Adrenal gland (tissue), 12 donors: ENCODE data around the gene DOCK3. TPM values are rescaled to one million over a fixed set of nuclear protein-coding genes. Genes with fewer than 3 reads are reported as not detected.

Source experiments
- DNase-seq, 7 donors: peaks; one replicate each; pipeline ENCODE4 v3.0.0-alpha.2; 2019 to 2020
- H3K27ac ChIP-seq, 5 donors: fragments of 200-600 bp; sonication (generic) in 4 of 5; 1 replicate in 3 of 5; 2 replicates in 2 of 5; pipeline versions ENCODE4 v1.5.1 to v1.8.0; 2016 to 2020; ENCODE audit warnings: mild to moderate bottlenecking in 1 of 5
- H3K27me3 ChIP-seq: fragments of 200-600 bp; 2 replicates; pipeline ENCODE4 v1.8.0; 2021
- H3K36me3 ChIP-seq, 2 donors: fragments of 200-600 bp; replicated peaks in 1 of 2; 1 replicate in 1 of 2; 2 replicates in 1 of 2; pipeline versions ENCODE4 v1.5.1 to v1.8.0; 2018 to 2022
- H3K4me1 ChIP-seq, 2 donors: fragments of 200-600 bp; replicated peaks in 1 of 2; 1 replicate in 1 of 2; 2 replicates in 1 of 2; pipeline versions ENCODE4 v1.5.1 to v1.8.0; 2018 to 2021
- H3K4me3 ChIP-seq, 4 donors: fragments of 200-600 bp; sonication (generic) in 3 of 4; one replicate each; pipeline ENCODE4 v1.5.1; 2016 to 2018
- H3K9me3 ChIP-seq, 3 donors: fragments of 200-600 bp; sonication (generic) in 1 of 3; replicated peaks in 1 of 3; 1 replicate in 2 of 3; 2 replicates in 1 of 3; pipeline versions ENCODE4 v1.5.1 to v1.8.0; 2016 to 2021
- POLR2A ChIP-seq, 2 donors: fragments of 450-650 bp; IDR thresholded peaks; one replicate each; pipeline ENCODE4 v1.6.1; 2017; ENCODE audit warnings: antibody characterized with exemption in 2 of 2, mild to moderate bottlenecking in 2 of 2, moderate library complexity in 1 of 2
- WGBS, 4 donors: extraction: QIAGEN DNeasy Blood & Tissue Kit in 2 of 4; methylation state at CpG; one replicate each; pipeline versions ENCODE4 v1.1.5 to v1.1.7; 2013 to 2017; 5-methylcytosine and 5-hydroxymethylcytosine counted together
- intact Hi-C, 2 donors: fragments of 100-400 bp; cut with DNase I; formaldehyde crosslinking; loops; one replicate each; pipeline versions ENCODE4 v1.14.1 to v1.15.0; 2022 to 2023
- polyA plus RNA-seq, 3 donors: library from polyadenylated mRNA; stranded (reverse); fragments of 200-250 nt in 2 of 3; fragments of 350-450 nt in 1 of 3; fragmentation: Illumina TruSeq in 1 of 3; extraction: RNeasy Lipid Tissue Mini Kit (QIAGEN cat#74804) in 1 of 3; gene quantifications; one replicate each; pipeline ENCODE4 v1.2.3, GENCODE V29; 2013 to 2014
- total RNA-seq, 9 donors: library from RNA; depleted of rRNA in 4 of 9; stranded (reverse); fragments of >200 nt in 4 of 9; fragments of 120-200 nt in 1 of 9; fragmentation: NEBNext Ultra II Directional in 1 of 9; extraction: Animal tissue kit (Norgen Biotek cat#: 25700) in 1 of 9; gene quantifications; one replicate each; pipeline versions ENCODE4 v1.1.0 to v1.2.4, GENCODE V29; 2013 to 2023
- TF ChIP-seq, protein P1 (sequence below), 6 experiments: fragments of 450-650 bp in 4 of 6; fragments of 200-600 bp in 2 of 6; sonication (generic) in 1 of 6; IDR thresholded peaks; 1 replicate in 5 of 6; 2 replicates in 1 of 6; pipeline versions ENCODE4 v1.5.1 to v1.8.0; 2016 to 2021; ENCODE audit warnings: antibody characterized with exemption in 6 of 6, mild to moderate bottlenecking in 2 of 6, moderate library complexity in 1 of 6
- donor health status: healthy with polysubstance abuse.
- donor health status: Bipolar disorder and iron deficiency.
- donor health status: DM: yes; HTN: yes; CAD: no.
- donor health status: DM: no; HTN: no; CAD: no.
- donor health status: DM: no; HTN: no; CAD: no.
- donor health status: DM: yes; HTN: yes; CAD: no.

DOCK3 gene
- total and polyA plus RNA-seq, 12 donors = 0.72 to 8.6 (median 2.9) TPM

DNA sequence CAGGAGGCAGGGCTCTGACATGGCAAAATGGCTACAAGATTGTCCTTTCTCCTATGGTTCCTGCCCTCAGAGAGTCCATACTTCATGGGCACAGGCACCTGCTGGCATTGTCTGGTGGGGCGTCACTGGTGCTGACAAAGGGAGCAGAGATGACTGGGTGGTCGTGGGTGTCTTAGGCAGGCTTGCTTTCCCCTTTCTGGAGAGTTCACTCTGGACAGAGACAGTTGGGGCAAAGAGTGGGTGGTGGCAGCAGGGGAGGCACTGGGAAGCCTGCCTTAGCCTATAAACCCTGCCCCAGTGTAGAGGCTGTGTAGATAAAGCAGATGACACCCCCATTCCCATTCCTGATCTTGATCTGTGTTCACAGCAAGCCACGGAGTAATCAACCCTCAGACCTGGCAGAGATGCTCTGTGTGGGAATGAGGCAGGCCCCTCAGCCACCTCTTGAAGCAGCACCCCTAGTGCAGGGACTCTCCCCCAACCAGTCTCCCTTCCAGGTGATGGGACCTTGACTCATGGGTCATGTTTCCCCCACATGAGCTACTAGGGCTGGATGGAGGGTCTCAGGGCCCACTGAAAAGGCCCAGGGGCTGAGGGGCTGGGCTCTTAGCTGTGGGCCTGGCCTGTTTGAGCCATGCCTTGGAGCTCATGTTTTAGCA is 20.7 kb upstream of the DOCK3 start:
- intact Hi-C loops = no loop called here
- H3K9me3 ChIP-seq = no peaks in the 10 kb centered on the region
- 33 to 83% (median 74%) methylated on average over 1 to 3 of the region's 3 CpGs for WGBS, 4 donors

DNA sequence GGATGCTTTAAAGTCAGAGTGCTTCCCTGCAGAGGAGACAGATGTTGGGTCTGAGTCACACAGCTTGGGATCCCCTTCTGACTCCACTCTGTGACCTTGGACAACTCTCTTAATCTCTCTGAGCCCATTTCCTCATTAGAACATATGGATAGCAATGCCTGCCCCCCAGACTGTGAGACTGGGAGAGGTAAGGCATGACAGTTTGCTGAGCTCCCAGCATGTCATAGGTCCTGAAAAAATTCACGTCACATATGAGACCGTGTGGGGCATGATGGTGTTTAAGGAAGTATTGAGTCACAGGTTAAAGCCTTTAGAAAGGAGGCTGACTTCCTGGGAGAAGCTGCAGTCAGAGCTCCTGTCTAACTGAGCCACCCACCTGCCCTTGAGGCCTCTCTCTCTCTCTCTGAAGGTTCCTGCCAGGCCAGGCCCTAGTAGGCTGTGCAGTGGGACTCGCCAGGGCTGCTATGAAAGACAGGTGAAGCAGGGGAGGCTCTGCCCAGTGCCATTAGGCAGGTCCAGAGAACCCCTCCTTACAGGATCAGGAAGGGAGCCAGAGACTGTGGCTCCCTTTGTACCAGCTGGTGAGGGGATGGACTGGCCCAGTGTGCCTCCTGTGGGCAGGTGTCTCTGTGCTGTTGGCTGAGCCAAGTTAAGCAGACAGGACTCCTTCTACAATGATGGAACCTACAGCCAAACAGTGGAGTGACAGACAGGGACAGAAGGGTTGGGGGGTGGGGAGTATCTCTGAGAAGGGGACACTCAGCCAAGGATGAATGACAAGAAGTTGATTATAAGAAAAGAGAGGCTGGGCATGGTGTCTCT is 19.5 kb upstream of the DOCK3 start:
- H3K36me3 ChIP-seq = no peaks in the 10 kb centered on the region
- intact Hi-C loops = no loop called here
- no peaks in the 10 kb centered on the region for H3K4me1 ChIP-seq
- TF ChIP-seq, protein P1, sequence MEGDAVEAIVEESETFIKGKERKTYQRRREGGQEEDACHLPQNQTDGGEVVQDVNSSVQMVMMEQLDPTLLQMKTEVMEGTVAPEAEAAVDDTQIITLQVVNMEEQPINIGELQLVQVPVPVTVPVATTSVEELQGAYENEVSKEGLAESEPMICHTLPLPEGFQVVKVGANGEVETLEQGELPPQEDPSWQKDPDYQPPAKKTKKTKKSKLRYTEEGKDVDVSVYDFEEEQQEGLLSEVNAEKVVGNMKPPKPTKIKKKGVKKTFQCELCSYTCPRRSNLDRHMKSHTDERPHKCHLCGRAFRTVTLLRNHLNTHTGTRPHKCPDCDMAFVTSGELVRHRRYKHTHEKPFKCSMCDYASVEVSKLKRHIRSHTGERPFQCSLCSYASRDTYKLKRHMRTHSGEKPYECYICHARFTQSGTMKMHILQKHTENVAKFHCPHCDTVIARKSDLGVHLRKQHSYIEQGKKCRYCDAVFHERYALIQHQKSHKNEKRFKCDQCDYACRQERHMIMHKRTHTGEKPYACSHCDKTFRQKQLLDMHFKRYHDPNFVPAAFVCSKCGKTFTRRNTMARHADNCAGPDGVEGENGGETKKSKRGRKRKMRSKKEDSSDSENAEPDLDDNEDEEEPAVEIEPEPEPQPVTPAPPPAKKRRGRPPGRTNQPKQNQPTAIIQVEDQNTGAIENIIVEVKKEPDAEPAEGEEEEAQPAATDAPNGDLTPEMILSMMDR (IDR thresholded peaks at IDR 0.05) = no peak
- no peak for TF ChIP-seq POLR2A (IDR thresholded peaks at IDR 0.05)
- H3K4me3 ChIP-seq = no peak overlapping the region
- WGBS, 4 donors = 28 to 44% (median 34%) methylated on average over 2 to 3 of the region's 3 CpGs
- no peak overlapping the region for H3K27ac ChIP-seq
- no peaks in the 10 kb centered on the region for H3K27me3 ChIP-seq
- no peaks in the 10 kb centered on the region for H3K9me3 ChIP-seq
- DNase-seq = no peak

More for the DNA sequence above, 20.7 kb upstream of the DOCK3 start:
- Histone ChIP-seq H3K36me3 (no peaks in the 10 kb centered on the region), H3K27ac (no peak overlapping the region), H3K4me1 (peaks cover 6 to 10% of the 10 kb centered on the region in 2 donors), H3K4me3 (no peak overlapping the region), H3K27me3 (no peaks in the 10 kb centered on the region)
- DNase-seq = no peak
- TF ChIP-seq POLR2A (IDR thresholded peaks at IDR 0.05) = no peak
- TF ChIP-seq, protein P1 (IDR thresholded peaks at IDR 0.05) = no peak

DNA sequence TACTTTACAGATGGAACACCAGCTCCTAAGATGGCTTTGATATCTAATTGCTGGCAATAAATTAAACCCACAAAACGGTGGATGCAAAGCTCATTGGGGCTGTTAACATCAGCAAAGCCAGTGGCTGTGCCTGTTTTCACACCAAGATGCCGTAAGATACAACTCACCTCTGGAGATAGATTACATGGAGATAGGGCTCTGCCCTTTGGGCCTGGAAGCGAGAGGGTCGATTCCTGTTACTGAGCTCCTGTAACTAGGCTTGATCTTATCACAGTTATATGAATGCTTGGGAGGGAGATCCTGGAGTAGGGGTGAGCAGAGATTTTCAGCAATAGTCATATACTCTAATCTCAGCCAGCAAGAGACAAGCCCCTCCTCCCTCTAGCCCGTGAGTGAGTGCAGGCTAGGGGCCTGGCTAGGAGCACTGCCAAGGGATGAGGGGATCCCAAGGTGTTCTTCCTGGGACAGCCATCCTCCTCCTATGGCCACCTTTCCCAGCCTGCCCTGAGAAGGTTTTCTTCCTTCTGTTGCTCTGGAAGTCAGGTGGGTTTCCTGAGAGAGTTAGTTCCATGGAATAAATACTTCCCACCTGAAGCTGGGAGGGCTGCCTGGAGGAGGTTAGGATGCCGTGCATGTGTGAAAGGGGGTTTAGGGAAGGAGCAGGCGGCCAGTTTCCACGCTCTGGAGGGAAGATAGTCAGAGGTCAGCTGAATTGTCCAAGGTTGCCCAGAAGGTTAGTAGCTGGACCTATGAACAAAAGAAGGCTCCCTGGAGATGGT is 18.1 kb upstream of the DOCK3 start:
- intact Hi-C loops = no loop called here
- no peak for TF ChIP-seq POLR2A (IDR thresholded peaks at IDR 0.05)
- TF ChIP-seq, protein P1 (IDR thresholded peaks at IDR 0.05) = no peak

DNA sequence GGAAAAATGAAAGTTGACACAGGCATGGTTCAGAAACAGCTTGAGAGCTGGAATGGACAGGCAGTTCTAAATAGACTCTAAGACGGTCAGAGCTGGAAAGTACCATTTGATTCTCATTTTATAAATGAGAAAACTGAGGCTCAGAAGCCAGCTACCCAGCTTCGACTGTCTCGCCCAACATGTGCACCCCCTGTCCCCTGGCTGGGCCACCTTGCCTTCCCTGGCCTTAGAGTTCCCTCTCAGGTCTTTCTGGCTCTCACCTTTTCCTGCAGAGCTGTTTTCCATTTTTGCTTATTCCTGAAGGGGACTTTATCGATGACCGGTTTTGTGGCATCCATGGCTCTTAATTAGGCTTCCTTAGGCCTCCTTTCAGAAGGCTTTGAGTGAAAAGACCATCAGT is 17.3 kb upstream of the DOCK3 start:
- Histone ChIP-seq H3K4me3 (no peak overlapping the region), H3K4me1 (no peaks in the 10 kb centered on the region), H3K27ac (no peak overlapping the region), H3K36me3 (no peaks in the 10 kb centered on the region), H3K27me3 (no peaks in the 10 kb centered on the region), H3K9me3 (no peaks in the 10 kb centered on the region)
- DNase-seq = no peak
- intact Hi-C loops = no loop called here
- no peak for TF ChIP-seq POLR2A (IDR thresholded peaks at IDR 0.05)
- TF ChIP-seq, protein P1 (IDR thresholded peaks at IDR 0.05) = no peak
- WGBS, 4 donors = 91 to 98% (median 96%) methylated on average over 5 of the region's 5 CpGs

More for the DNA sequence above, 18.1 kb upstream of the DOCK3 start:
- Histone ChIP-seq H3K9me3 (no peaks in the 10 kb centered on the region), H3K4me1 (no peaks in the 10 kb centered on the region), H3K27ac (no peak overlapping the region), H3K36me3 (no peaks in the 10 kb centered on the region), H3K27me3 (no peaks in the 10 kb centered on the region), H3K4me3 (no peak overlapping the region)
- no peak for DNase-seq
- WGBS, 4 donors = 59 to 67% (median 61%) methylated on average over 6 to 8 of the region's 8 CpGs
